Measurements from ENCODE around the gene ADORA1. TPM values are rescaled to one million over a fixed set of nuclear protein-coding genes. Genes with fewer than 3 reads are reported as not detected.
A peak's percentile ranks its signal among the peaks of the same experiment; 100 is the strongest.

The ADORA1 gene
- total RNA-seq, 1 donor from 2014 or later, result 54.7 TPM

DNA sequence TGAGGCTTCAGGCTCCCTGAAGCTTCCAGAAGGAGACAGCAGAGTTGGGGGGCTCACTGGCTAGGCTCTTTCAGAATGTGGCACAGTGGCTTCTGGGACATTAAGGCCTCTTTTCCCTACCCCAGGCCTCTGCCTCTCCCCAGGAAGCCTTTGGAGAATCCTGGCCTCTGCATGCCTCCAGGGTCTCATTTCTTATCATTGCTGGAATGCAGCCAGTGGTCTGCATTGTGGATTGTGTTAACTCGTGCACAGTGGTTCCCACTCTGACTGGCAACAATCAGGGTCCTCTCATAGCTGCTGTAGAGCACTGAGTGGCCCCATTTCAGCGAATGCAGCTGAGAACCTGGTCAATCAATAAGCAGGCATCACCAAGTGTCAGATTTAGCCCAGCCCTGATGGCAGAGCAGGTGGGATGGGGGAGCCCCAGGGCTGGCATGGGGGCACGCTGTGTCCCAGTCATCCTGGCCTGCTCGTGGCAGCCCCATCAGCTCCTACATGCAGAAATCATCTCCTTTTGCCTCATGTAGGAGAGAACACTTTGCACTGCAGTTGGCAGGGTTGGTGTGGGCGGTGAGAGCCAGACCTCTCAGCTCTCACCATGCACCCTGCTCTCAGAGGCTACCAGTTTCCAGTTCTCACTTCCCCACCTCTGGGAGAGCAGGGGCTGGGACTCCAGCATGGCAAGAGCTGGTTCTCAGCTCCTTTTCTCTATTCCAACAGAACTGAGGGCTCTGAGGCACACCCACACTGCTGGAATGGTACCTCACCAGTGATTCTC lies 13.4 kb downstream of the ADORA1 start:
- no peak for DNase-seq (ENCODE audit: low read depth)

DNA sequence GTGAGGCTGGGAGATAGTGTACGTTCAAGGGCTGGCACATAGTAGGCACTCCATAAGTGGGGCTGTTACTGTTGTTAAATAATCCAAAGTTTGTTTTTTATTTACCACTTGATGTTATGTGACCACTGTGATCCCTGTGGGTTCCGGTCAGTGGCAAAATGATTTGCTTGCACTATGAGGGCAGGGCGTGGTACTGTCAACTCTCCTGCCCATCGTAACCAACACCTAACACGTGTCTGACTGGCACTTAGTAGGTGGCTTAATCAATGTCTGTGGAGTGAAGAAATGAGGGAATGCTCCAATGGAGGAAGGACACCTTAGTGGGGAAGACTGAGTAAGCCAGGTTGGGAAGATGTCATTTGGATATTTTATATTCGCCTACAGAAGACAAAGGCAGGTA lies 14.6 kb downstream of the ADORA1 start:
- no peak for DNase-seq (ENCODE audit: low read depth)

DNA sequence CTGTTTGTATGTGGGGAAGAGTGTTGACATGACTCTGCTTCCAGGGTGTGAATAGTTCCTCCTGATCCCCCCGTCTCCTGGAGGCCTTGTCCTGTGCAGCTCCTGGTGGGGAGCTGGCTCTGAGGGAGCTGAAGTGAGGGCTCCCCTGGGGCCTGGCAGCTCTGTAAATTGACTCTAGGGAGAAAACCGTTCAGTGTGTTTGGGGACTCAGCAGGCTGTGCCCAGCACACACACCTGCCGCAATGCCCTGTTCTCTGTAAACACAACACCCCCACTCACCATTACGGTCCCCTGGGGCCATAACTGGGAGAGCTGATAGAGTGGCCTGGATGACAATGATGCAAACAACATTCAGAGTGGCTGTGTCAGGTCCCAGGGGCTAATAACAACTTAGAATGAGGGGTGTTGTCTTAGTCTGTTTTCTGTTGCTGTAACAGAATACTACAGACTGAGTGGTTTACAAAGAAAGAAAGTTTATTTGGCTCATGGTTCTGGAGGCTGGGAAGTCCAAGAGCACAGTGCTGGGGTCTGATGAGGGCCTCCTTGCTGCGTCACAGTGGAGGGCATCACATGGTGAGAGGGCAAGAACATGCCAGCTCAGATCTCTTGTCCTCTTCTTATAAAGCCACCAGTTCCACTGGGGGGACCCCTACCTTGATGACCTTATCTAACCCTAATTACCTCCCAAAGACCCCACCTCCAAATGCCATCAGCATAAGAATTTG lies 15.3 kb downstream of the ADORA1 start:
- no peak for DNase-seq (ENCODE audit: low read depth)

DNA sequence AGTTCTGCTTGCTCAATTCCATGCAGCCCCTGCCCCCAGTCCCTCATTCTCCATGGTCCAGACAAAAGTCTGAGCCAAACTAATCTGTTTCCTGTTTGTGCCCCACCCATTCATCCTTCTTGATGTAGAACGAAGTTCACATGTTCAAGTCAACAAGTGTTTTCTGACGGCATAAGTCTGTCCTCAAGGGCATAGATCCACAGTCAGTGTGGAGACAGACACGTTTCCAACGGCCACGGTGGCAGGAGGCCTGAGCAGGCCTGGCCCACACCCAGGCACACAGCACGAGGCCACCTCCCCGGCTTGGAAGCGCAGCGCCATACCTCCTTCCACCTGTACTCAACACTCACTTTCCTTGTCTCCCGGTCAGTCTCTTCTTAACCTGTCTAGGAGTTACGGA lies 16.1 kb downstream of the ADORA1 start:
- DNase-seq (ENCODE audit: low read depth), result no peak

DNA sequence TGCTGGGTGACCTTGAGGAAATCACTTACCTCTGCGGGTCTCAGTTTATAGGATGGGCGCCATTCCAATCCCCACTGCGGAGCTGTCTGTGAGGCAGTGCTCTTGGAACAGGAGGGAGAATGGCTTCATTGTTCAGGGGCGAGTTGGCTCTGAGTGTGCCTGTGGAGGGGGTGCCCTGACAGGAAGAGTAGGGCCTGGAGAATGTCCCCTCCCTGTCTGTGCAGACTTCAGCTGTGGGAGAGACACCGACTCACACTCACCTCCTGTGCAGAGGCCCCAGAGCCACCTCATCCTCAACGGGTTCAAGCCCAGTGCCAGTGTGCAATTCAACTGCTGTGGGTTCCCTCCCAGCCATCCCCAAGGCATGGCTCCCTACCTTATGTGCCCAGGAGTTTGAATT lies 17.1 kb downstream of the ADORA1 start:
- DNase-seq (ENCODE audit: low read depth), result no peak

DNA sequence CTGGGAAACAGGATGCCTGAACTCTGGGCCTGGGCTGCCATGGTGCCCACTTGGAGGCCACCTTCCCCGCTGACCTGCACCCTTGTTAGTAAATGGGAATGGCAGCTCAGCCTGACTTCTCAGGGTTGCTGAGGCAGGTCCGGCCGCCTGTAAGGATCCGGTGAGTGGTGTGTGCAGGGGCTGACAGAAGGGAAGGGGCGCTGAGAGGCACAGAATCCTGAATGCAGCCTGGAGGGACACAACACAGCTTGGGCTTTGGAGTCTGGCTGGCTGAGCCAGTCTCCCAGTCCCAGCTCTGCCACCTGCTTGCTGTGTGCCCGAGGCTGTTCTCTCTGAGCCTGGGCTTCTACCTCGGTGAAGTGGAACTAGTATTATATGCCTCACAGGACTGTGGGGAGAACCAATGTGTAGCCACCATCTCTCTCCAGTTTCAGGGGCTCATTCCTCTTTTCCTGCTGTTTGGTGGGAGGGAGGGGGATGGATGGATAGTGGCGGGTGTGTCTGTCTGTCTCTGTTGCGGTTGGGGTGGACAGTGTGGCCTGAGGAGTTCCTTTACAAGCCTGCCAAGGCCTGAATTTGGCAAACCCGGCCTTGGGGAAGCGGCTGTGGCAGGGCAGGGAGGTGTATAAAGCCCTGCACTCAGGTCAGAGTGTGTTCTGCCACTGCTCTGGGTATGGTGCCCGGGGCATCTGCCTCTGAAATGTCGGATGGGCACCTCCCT lies 18.0 kb downstream of the ADORA1 start:
- DNase-seq (ENCODE audit: low read depth), result no peak

DNA sequence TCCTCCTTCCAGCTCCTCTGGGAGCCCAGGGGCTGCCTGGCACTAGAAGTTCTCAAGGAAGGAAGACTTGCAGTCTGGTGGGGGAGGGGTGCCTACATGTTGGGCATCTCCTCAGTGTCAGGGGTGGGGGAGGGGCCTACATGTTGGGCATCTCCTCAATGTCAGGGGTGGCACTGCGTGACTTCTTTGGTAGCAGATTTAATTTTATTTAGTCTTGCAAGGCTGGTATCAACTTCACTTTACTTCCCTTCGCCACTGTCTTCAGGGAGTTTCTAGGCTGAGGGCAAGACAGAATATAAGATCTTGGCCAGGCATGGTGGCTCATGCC lies 18.5 kb downstream of the ADORA1 start:
- DNase-seq (ENCODE audit: low read depth), result no peak

DNA sequence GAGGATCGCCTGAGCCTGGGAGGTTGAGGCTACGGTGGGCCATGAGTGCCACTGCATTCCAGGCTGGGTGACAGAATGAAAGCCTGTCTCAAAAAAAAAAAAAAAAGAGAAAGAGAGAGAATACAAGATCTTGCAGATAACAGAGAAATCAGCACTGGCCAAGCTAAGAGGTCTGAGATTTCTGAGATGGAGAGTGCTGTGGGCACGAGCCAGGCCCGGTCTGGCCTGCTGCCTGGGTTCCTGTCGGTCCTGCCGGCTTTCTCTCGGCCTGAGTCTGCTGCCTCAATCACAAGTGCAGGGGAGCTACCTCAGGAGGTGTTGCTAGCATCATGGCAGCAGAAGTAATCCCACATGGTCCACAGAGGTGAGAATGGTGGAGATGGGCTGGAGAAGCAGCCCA lies 19.0 kb downstream of the ADORA1 start:
- DNase-seq (ENCODE audit: low read depth), result no peak

DNA sequence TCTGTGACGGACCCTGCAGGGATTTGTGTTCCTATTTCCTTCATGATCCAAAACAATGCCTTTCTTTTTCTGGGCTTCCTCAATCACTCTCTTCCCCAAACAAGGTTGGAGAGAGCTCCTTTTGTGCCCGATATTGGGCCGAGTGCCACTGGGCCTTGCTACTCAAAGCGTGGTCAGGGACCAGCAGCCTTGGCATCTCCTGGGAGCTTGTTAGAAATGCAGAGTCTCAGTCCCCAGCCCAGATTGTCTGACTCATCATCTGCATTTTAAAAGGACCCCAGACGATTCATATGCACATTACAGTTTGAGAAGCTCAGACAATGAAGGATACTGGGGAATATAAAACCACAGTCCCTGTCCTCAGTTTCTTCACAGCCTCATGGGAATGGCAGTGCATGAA lies 19.9 kb downstream of the ADORA1 start:
- no peak for DNase-seq (ENCODE audit: low read depth)

DNA sequence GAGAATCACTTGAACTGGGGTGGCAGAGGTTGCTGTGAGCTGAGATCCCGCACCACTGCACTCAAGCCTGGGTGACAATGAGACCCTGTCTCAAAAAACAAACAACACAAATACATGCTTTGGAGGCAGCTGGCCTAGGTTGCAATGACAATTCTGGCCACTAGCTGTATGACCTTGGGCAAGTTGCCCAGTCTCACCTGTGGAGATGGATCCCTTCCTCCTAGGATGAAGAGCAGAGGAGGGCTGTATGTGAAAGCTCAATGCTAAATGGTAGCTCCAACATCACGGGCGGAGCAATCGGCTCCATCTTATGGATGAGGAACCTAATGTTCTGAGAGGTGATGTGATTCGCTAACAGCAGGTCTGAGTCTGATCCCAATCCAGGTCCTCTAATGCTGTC lies 20.6 kb downstream of the ADORA1 start:
- no peak for DNase-seq (ENCODE audit: low read depth)

DNA sequence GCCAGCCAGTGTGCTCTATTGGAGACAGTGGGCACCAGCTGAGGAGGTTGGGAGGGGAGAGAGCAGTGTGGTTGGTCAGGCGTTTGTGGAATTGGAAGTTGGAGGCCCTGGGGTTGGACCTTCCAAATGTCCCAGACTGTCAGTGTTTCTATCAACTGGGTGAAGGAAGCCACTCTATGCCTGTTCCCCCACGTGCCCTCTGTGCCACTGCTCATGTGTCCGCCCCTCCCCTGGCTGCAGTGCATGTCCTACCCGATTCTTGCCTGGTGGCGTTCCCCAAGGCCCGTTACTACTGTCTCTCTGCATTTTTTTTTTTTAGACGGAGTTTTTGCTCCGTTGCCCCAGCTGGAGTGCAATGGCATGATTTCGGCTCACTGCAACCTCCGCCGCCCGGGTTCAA lies 21.1 kb downstream of the ADORA1 start:
- no peak for DNase-seq (ENCODE audit: low read depth)

DNA sequence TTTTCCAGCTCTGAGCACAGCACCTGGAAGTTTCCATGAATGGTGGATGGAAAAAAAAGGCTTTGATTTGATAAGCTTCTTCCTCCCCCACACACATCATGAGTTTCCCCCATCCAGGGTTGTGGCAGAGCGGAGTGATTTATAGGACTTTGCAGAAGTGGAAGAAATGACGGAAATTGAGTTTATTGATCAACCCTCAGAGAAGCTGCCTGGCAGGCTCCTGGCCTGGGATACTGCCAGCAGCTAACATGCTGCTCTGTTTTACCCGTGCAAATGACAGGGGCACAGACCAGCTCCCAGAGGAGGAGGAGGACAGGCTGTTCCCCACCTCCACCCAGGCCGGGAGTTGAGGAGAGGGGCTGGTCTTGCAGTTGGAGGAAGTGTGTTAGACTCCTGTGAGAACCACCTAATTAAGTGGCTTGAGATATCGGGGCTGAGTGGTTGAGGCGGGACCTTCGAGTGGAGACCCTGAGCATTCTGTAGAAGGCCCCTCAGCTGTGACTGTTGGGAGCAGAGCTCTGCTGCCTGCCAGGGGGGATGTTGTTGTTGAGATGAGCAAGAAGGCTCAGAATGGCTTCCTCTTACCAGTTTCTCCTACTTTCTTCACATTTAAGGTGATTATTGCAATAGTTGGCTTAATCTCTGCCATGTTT lies 21.8 kb downstream of the ADORA1 start:
- no peak for DNase-seq (ENCODE audit: low read depth)

DNA sequence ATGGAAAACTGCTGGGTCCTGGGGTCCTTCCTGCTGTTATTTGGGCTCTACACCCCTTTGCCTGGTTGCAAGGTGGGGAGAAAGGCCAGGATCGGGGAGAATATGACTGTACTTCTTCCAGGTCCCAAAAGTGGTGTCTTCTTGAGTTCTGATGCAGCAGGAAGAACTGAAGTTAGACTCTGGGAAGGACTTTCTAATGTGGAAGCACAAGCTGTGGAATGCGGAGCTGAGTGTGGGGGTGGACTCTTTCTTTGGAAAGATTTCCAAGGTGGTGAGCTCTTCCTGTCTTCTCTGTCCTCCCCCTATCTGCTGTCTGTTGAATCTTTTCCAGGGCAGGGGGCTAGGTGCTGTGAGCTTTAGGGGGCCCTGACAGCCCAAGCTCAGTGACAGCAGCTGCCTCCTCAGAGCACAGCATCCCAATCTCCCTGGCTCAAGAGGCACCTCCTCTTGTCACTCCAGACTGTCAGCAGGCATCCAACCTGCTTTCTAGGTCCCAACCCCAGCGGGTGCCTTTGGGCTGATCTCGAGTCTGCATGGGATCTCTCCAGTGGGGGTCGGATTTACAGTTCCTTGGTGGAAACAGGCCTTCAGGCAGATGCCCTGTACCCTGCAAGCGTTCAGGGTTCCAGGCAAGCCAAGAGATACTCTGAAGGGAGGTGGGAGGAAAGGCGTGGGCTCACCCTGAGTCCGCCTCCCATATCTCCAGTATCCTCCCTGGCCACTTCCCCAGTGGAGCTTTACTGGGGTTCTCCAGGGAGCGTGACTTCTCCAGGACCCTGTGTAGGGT lies 23.2 kb downstream of the ADORA1 start:
- DNase-seq (ENCODE audit: low read depth), result no peak

DNA sequence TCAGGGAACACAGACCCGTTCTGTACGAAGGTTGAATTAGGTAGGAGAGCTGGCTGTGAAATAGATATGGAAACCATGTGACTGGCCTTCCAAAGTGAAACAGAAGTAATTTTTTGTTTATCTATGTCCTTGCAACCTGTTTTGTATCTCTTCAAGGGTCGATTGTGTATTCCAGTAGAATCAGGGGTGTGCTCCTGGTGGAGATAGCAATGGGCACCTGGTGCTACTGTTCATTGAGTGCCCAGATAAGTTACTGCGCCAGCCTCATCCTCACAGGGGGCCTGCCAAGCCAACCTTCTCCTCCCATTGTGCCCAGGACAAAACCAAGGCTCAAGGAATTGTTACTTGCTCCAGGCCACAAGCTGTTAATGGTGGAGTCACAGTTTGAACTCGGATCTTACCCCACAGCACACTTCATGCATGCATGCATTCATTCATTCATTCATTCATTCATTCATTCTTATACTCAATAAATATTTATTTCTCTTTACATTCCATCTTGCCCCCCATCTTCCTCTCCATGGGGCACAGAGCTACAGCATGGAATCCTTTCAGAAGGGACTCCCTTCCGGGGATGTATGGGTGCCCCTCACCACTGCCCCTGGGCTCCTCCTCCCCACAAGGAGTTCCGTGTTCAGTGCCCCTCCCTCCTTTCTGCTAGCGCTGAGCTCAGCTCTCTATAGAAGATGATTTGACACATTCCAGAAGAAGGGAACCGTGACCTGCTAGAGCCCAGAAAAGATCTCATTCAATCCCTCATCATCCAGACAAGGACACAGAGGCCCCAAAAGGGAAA lies 24.0 kb downstream of the ADORA1 start:
- peak; percentile 82 for DNase-seq (ENCODE audit: low read depth)

DNA sequence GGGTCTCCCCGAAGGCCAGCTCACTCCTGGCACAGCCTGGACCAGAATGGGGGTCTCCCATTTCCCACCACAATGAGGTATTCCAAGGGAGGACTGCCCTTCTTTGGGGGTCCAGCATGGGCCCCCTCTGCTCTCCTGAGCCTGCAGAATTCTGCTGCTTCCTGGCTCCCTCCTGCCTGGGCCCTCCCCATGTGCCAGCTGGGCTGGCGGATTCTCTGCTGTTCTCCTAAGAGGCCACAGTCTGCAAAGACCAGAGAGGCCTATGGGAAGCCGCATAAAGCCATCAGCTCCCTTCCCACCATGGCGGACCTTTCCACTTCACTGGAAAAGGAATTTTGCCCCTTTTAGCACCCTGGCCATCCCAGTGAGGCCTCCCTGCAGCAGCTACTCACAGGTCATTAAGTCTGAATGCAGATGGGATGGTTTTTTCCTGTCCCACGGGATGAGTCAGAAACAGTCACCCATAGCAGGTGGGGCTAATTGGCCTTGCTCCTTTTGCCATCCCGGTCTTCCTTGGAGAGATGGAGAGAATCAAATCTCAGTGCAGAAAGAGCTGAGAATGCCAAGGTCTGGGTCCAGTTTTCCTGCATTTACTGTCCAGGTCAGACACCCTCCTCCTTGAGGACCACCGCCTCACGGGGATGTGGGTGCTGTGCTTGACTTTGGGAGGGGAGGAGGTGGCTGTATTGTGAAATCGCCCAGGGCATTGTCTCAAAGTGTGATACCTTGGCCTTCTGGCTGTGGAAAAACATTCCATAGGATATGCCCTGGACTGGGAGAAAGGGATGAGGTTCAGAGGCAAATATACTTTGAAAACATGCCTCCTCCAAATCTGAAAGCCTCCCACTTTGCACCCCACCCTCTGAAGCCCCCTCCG lies 24.9 kb downstream of the ADORA1 start:
- peak; percentile 98 for DNase-seq (ENCODE audit: low read depth)

DNA sequence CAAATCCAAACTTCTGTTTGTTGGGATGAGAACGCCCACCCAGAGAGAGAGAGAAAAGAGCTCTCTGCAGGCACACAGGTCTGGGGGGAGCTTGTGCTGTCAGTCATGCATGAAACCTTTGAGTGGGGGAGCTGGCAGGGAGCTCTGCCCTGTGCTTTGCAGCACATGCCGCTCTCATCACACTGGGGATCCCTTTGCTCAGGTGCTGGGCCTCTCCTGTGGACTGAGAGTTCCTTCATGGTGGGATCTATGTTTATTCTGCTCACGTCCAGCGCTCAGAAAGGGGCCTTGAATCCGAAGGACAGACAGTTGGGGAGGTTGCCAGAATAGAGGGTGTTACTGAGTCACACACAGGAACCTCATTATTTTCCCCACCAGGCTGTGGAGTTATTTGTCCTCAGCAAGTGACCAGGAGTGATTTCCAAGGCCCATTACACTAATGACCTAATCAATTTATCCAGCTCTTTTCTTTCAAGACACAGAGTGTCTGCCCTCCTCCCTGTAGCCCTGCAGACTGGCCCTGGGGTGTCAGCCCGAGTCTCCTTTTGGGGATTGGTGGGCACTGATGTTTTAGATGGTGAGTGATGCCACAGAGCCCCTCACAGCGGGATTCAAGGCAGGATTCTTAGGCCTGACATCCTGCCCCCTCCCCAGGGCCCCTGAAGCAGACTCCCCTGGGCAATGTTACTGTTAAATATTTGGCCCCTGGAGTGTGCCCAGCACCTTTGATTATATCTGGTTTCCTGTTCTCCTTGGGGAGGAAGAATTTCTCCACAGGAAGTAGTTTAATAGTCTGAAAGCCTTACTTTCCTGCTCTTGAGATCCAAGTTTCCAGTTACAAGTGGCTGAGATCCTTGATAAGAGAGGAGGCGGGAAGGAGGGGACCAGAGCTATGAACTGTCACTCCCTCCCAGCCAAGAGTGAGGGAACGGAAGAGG lies 25.8 kb downstream of the ADORA1 start:
- DNase-seq (ENCODE audit: low read depth), result peak; percentile 57

DNA sequence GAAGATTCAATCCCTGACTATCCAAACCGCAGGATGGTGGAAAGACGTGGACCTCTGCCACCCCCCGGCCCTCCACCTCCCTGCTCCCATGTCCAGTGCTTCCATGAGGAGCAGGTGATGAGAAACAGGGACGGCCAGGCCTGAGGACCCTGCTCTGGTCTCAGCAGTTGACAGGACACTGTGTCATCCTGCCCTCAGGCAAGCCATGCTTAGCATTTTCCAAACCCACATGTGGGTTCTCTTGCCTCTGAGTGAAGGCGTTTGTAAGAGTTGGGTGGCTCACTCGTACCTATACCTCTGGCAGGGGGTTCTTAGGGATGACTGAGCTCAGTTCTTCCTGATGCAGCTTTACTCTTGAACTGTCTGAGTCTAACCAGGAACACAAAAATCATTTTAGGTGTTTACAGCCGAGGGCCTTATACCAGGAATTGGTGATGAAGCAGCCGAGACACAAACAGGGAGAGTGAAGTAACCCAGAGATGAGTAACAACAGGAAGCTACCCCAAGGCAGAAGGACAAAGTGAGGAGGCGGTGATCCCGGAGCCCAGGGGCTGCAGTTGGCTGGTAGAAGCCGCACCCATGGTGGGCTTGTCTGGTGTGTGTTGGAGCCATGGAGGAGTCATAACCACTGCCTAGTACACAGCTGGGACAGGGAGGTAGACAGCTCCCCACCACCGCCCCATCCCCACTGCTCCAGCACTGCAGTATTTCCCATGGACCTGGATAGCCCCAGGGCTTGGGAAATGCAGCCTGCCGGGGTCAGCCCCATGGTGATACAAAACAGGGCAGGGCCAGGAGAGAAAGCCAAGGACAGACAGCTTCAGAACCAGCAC lies 26.7 kb downstream of the ADORA1 start:
- peak; percentile 82 for DNase-seq (ENCODE audit: low read depth)

DNA sequence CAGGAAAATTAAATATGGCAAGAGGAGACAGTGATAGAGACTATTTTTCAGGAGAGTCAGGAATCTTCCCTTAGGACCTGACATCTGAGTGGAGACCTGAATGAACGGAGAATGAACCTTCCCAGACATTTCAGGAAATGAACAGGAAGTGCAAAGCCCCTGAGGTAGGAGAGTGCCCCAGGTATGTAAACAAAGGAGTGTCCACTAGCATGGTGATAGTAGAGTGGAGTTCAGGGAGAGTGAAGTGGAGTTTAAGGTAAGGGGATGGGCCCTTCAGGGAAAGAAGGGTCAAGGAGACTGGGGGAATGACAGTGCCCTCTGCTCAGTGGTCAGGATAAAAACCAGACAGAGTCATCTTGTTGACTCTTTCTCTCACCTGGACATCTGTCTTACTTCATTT lies 28.8 kb downstream of the ADORA1 start:
- no peak for DNase-seq (ENCODE audit: low read depth)

Data from renal cortical epithelial cell (primary cell).